GM21576 (cell line): Measurements from ENCODE around the gene C1QTNF8.

Experiments used
- ATAC-seq: cut with Tn5 transposase; IDR thresholded peaks from one replicate; pipeline ENCODE4 v1.9.1; 2021; ENCODE audit warnings: mild to moderate bottlenecking, moderate library complexity; ENCODE audit not compliant: unreplicated experiment

The C1QTNF8 gene

GRCh38 chr16:1080801-1081733 is 15.0 kb downstream of the C1QTNF8 start:
- ATAC-seq: no peak

DNA sequence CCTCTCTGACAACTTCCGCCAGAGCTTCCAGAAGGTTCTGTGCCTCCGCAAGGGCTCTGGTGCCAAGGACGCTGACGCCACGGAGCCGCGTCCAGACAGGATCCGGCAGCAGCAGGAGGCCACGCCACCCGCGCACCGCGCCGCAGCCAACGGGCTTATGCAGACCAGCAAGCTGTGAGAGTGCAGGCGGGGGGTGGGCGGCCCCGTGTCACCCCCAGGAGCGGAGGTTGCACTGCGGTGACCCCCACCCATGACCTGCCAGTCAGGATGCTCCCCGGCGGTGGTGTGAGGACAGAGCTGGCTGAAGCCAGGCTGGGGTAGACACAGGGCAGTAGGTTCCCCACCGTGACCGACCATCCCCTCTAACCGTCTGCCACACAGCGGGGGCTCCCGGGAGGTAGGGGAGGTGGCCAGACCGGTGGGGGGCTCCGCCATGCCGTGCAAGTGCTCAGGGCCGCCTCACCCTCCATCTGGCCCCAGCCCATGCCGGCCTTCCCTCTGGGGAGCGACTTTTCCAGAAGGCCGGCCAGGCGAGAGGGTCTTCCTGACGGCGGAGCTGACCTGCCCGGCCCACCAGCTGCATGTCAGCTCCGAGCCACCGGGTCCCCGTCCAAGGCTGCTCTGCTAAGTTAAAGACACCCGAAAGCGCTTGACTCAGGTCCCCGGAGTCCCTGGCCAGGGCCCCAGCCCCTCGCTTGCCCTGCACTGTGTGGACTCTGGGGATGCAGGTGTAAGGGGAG is 16.1 kb downstream of the C1QTNF8 start:
- ATAC-seq: no peak

GRCh38 chr16:1079341-1079740 is 16.7 kb downstream of the C1QTNF8 start:
- no peak for ATAC-seq

GRCh38 chr16:1078579-1079021 is 17.4 kb downstream of the C1QTNF8 start:
- ATAC-seq: no peak

DNA sequence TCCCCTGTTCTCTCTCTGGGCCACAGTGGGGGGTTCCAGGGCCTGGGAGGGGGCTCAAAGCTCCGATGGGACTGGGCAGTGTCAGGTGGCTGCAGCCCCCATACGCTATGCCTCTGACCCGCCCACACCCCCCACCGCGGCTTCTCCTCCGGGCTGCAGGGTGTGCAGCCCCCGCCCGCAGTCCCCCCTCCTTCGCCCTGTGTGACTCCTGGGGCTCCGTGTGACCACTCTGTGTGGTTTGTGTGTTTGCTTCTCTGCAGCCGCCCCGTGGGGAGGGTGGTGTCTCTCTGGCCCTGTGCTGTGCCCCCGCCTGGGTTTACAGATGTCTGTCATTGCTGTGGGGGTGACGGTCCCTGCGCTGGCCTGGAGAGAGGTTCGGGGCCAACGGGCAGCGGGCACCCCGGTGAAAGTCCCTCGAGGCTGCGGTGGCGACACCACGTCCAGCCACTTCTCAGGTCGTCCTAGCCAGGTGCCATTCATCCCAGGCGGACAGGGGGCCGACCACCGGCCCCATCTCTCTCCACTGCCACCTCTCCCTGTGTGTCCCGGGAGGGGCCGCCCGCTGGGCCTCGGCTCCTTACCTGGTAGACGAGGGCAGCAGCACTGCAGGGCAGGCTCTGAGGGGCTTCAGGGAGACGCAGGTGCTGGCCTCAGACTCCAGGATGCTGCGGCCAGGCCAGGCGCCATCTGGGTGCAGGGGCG is 18.0 kb downstream of the C1QTNF8 start:
- no peak for ATAC-seq

GRCh38 chr16:1076801-1077576 is 19.1 kb downstream of the C1QTNF8 start:
- ATAC-seq: no peak

GRCh38 chr16:1075546-1075945 is 20.5 kb downstream of the C1QTNF8 start:
- no peak for ATAC-seq

DNA sequence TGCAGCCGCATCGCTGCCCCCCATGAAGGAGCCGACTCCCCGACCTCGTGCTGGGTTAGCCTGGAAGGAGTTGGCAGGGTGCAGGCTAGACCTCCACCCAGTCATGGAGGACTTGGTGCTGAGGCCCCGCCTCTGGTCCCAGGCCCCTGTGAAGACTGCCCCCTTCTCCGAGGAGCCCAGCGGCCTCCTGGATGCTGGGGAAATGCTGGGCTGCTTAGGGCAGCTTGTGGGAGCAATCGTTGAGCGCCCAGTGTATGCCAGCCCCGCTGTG is 21.7 kb downstream of the C1QTNF8 start:
- no peak for ATAC-seq

DNA sequence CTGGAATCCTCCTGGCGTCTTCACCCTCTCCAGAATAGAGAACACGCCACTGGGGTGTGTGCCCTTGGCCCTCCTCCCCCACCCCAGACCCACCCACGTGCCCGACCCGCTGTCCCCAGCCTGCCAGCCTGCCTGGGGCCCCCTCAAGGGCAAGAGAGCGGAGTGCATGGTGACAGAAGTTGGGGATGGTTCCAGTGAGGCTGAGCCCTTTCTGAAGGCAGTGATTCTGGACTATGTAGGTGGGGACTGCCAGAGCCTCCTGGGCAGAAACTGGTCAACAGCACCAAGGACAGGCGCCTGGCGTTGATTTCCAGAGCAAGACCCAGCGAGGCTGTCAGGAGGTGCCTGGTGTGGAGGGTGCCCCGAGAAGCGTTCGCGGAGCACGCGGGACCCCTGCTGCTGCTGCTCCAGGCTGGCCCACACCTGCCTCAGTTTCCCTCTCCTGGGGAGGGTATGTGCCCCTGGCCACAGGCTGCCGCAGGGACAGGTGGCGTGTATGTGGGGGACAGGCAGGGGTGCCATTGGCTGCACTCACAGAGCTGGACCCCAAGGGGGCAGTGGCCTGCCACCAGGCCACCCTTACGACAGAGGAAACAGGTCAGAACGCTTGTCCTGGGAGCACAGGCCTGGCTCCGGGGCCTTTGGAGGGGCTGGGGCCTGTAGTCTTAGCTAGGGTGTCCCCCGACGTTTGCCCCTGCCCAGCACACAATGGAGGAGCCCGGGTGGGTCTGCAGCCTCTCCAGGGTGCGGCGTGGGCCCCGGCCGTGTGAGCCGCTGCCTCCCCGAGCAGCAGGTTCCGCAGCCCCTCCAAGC is 22.3 kb downstream of the C1QTNF8 start:
- no peak for ATAC-seq

- no peak for ATAC-seq
These were observed 22.8 kb downstream of the C1QTNF8 start for GRCh38 chr16:1073262-1073558.

DNA sequence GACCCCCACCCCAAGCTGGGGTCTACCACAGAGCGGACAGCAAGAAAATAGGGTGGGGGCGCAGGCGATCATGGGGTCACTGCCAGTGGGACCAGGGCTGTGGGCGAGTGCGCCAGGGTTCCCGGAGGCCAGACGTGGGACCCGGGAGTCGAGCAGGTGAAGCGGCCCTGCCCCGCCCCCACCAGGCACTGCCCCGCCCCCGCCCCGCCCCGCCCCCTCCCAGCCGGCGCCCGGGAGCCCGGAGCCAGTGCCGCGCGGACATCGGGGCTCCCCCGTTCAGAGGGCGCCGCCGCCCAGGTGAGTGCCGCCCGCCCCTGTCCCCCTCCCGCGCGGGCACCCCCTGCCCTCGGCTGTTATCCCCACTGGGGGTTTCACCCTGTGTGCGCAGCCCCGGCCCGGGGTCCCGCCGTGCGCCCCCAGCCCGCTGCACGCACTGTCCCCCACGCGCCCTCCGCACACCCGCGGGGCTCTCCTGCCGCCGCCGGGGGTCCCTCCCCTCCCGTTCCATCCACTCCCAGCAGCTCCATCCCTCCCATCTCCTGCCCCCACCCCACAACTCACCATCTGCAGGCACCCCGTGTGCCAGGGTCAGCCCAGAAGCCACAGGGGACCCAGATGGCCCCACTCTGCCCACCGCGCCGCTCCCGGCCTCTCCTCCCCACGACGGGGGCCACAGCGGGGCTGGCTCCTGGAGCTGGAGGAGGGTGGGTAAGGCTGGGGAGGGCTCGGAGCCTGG is 23.4 kb downstream of the C1QTNF8 start, which contains the start of gene SSTR5:
Gene SSTR5, plus strand, starts transcription at position 222 of the 736 bp plus-strand sequence. CDS start 6,122 bp downstream, outside the sequence.
- no peak for ATAC-seq

GRCh38 chr16:1071561-1072225 is 24.4 kb downstream of the C1QTNF8 start:
- no peak for ATAC-seq

GRCh38 chr16:1070864-1071408 is 25.1 kb downstream of the C1QTNF8 start:
- ATAC-seq: no peak

GRCh38 chr16:1070084-1070863 is 25.8 kb downstream of the C1QTNF8 start:
- ATAC-seq: no peak

DNA sequence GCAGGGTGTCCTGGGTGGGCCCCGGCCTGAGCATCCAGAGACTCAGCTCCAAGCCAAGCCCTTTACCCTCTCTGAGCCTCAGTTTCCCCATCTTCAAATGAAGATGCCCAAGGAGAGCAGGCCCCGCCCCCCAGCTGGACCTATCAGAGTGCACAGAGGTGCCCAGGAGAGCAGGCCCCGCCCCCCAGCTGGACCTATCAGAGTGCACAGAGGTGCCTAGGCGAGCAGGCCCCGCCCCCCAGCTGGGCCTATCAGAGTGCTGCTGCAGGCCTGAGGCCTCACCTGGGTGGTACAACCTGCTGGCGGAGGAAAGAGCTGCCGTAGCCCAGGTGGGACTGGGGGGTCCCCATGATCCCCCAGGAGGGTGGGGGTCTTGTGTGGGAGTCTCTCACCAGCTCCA is 26.9 kb downstream of the C1QTNF8 start:
- no peak for ATAC-seq

DNA sequence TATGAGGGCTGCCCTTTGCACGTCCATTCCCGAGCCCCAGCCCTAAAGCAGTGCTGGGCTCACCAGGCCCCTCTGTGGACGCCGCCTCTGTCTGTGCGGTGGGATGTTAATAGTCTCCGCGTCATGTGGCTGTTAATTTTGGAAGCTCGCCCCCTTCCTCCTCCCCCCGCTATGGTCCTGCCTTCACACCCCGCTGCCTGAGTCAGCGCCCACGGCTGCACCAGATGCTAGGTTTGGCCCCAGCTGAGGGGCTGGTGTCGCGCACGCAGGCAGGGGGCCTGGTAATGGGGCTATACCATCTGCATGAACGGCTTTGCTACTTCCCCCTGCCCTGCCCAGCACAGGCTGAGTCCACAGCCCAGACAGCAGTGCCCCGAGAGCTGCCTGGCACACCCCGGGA is 27.6 kb downstream of the C1QTNF8 start:
- ATAC-seq: no peak

GRCh38 chr16:1067629-1068028 is 28.4 kb downstream of the C1QTNF8 start:
- no peak for ATAC-seq
